Measurements from ENCODE around the gene MRS2.

The MRS2 gene

DNA sequence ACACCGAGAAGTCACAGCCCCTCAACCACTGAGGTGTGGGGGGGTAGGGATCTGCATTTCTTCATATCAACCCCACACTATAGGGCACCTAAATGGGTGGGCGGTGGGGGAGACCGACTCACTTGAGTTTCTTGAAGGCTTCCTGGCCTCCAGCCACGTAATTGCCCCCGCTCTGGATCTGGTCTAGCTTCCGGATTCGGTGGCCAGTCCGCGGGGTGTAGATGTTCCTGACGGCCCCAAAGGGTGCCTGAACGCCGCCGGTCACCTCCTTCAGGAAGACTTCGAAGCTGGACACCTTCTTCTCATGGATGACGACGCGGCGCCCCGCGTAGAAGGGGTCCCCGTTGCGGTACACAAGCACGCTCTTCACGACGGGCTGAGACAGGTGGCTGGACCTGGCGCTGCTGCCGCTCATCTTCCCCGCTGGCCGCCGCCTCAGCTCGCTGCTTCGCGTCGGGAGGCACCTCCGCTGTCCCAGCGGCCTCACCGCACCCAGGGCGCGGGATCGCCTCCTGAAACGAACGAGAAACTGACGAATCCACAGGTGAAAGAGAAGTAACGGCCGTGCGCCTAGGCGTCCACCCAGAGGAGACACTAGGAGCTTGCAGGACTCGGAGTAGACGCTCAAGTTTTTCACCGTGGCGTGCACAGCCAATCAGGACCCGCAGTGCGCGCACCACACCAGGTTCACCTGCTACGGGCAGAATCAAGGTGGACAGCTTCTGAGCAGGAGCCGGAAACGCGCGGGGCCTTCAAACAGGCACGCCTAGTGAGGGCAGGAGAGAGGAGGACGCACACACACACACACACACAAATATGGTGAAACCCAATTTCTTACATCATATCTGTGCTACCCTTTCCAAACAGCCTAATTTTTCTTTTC, 45.2 kb upstream of the MRS2 start, which contains the start of gene DCDC2:
DCDC2 (minus strand) TSS at position 724 of the 883 bp plus-strand sequence; CDS start at position 415, 309 bp downstream.
- Histone ChIP-seq H2AFZ (ENCODE audit: low read depth, low read length) (no peak within 1 kb of the TSS), H3K4me3 (ENCODE audit: insufficient read depth in 1 of 2, low read depth in 1 of 2, low read length in 2 of 2) (peak within 1 kb of the TSS in 1 of 2 experiments; percentile 67), H3K23ac (ENCODE audit: low read length in 2 of 2) (no peak within 1 kb of the TSS), H3K27me3 (ENCODE audit: control insufficient read depth in 1 of 2, insufficient read depth in 1 of 2, low read length in 2 of 2) (peaks cover 0 to 20% of the 10 kb centered on the region in 2 experiments), H3K4me1 (ENCODE audit: control insufficient read depth, insufficient read depth, low read depth, low read length) (peaks cover 1% of the 10 kb centered on the region), H3K36me3 (ENCODE audit: control insufficient read depth in 1 of 2, insufficient read depth in 2 of 2, low read depth in 1 of 2, low read length in 2 of 2) (peaks cover 0 to 8% of the 10 kb centered on the region in 2 experiments), H3K9ac (ENCODE audit: low read length) (no peak within 1 kb of the TSS), H2AK5ac (ENCODE audit: low read length, severe bottlenecking) (peak within 1 kb of the TSS; percentile 74), H2BK15ac (ENCODE audit: low read depth, poor library complexity, severe bottlenecking) (no peak within 1 kb of the TSS), H4K8ac (ENCODE audit: low read length) (no peak within 1 kb of the TSS), H3K4me2 (ENCODE audit: low read length, poor library complexity, severe bottlenecking) (no peak within 1 kb of the TSS), H3K14ac (ENCODE audit: low read length in 2 of 2) (no peak within 1 kb of the TSS), H2BK5ac (ENCODE audit: low read depth, low read length, poor library complexity, severe bottlenecking) (no peak within 1 kb of the TSS), H3K18ac (ENCODE audit: low read depth in 1 of 2, low read length in 2 of 2) (no peak within 1 kb of the TSS), H2BK120ac (ENCODE audit: low read depth, low read length) (no peak within 1 kb of the TSS), H3K27ac (ENCODE audit: low read length, poor library complexity, severe bottlenecking) (no peak within 1 kb of the TSS), H3K79me1 (replicated peaks; ENCODE audit: low read length, poor library complexity, severe bottlenecking) (peaks cover 2% of the 10 kb centered on the region), H2BK12ac (ENCODE audit: low read length in 2 of 2) (no peak within 1 kb of the TSS), H3K4ac (ENCODE audit: low read depth in 1 of 2, low read length in 2 of 2) (no peak within 1 kb of the TSS), H4K91ac (ENCODE audit: low read length) (no peak within 1 kb of the TSS), H3K9me3 (ENCODE audit: control insufficient read depth, low read length) (no peaks in the 10 kb centered on the region)
- WGBS: 95% methylated on average over 58 of the region's 61 CpGs
- no peak for DNase-seq

DNA sequence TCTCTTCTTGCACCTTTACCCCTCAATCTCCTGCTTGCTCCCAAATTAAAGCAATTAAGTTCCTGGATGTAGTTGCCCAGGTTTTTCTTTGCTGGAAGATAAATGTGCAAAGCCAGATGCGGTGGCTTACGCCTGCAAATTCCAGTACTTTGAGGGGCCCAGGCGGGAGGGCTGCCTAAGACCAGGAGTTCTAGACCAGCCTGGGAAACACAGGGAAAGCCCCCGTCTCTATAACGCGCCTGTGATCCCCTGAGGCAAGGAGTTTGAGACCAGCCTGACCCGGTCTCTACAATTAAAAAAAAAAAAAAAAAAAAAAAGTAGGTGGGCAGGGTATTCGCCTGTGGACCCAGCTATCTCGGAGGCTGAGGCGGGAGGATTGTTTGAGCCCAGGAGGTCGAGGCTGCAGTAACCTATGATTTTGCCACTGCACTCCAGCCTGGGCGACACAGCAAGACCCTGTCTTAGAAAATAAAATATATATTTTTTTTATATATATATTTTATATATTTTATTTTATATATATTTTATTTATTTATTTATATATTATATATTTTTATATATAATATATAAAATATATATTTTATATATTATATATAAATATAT, 44.4 kb upstream of the MRS2 start:
- Histone ChIP-seq H3K4me1 (ENCODE audit: control insufficient read depth, insufficient read depth, low read depth, low read length) (peaks cover 1% of the 10 kb centered on the region), H2AFZ (ENCODE audit: low read depth, low read length) (no peak overlapping the region), H3K9me3 (ENCODE audit: control insufficient read depth, low read length) (no peaks in the 10 kb centered on the region), H2BK5ac (ENCODE audit: low read depth, low read length, poor library complexity, severe bottlenecking) (no peak overlapping the region), H3K4ac (ENCODE audit: low read depth in 1 of 2, low read length in 2 of 2) (no peak overlapping the region), H3K27me3 (ENCODE audit: control insufficient read depth in 1 of 2, insufficient read depth in 1 of 2, low read length in 2 of 2) (peaks cover 0 to 20% of the 10 kb centered on the region in 2 experiments), H2AK5ac (ENCODE audit: low read length, severe bottlenecking) (peak overlapping the region; percentile 74), H2BK15ac (ENCODE audit: low read depth, poor library complexity, severe bottlenecking) (no peak overlapping the region), H4K91ac (ENCODE audit: low read length) (no peak overlapping the region), H3K18ac (ENCODE audit: low read depth in 1 of 2, low read length in 2 of 2) (no peak overlapping the region), H3K4me2 (ENCODE audit: low read length, poor library complexity, severe bottlenecking) (no peak overlapping the region), H3K23ac (ENCODE audit: low read length in 2 of 2) (no peak overlapping the region), H3K27ac (ENCODE audit: low read length, poor library complexity, severe bottlenecking) (no peak overlapping the region), H3K36me3 (ENCODE audit: control insufficient read depth in 1 of 2, insufficient read depth in 2 of 2, low read depth in 1 of 2, low read length in 2 of 2) (peaks cover 0 to 8% of the 10 kb centered on the region in 2 experiments), H4K8ac (ENCODE audit: low read length) (no peak overlapping the region), H3K9ac (ENCODE audit: low read length) (no peak overlapping the region), H3K4me3 (ENCODE audit: insufficient read depth in 1 of 2, low read depth in 1 of 2, low read length in 2 of 2) (peak overlapping the region in 1 of 2 experiments; percentile 67), H3K14ac (ENCODE audit: low read length in 2 of 2) (no peak overlapping the region), H2BK120ac (ENCODE audit: low read depth, low read length) (no peak overlapping the region), H2BK12ac (ENCODE audit: low read length in 2 of 2) (no peak overlapping the region), H3K79me1 (replicated peaks; ENCODE audit: low read length, poor library complexity, severe bottlenecking) (peaks cover 2% of the 10 kb centered on the region)
- 98% methylated on average over 7 of the region's 12 CpGs for WGBS
- DNase-seq: no peak

DNA sequence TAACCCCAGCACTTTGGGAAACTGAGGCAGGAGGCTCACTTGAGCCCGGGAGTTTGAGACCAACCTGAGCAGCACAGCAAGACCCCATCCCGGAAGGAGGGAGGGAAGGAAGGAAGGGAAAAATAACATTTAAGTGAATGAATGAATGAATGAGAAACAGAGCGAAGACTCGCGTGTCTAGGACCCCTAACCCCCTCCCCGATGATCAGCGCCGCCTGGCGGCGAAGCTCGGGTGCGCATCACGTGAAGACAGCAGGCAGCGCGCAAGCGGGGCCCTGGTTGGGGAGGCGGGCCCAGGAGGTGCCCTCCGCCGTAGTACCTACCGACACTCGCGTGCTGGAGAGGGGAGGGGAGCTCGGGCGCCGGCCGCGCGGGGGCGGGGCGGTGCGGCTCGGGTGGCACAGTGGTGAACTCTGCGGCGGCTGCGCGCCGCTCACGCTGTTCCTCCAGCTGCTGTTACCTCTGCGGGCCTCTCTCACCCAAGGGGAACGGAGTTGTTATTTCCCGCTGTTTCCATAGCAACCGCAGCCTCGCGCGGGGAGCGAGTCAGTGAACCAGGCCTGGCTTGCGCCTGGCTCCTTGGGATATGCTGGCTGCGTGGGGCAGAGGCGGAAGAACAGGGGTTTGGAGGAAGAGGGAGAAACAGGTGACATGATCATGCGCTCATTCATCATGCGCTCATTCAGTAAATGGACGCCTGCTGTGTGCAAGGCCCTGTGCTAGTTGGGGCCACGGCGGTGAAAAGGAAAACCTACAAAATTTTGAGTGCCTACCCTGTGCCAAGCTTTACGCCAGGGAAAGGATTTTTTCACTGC, 42.9 kb upstream of the MRS2 start:
- peak overlapping the region; percentile 45 for H2BK5ac ChIP-seq (ENCODE audit: low read depth, low read length, poor library complexity, severe bottlenecking)
- H3K18ac ChIP-seq (ENCODE audit: low read depth in 1 of 2, low read length in 2 of 2): peak overlapping the region in 1 of 2 experiments; percentile 21
- peak overlapping the region; percentile 93 for H2AK5ac ChIP-seq (ENCODE audit: low read length, severe bottlenecking)
- H3K9me3 ChIP-seq (ENCODE audit: control insufficient read depth, low read length): no peaks in the 10 kb centered on the region
- peaks cover 0 to 20% of the 10 kb centered on the region in 2 experiments for H3K27me3 ChIP-seq (ENCODE audit: control insufficient read depth in 1 of 2, insufficient read depth in 1 of 2, low read length in 2 of 2)
- no peak overlapping the region for H2BK120ac ChIP-seq (ENCODE audit: low read depth, low read length)
- peaks cover 0 to 8% of the 10 kb centered on the region in 2 experiments for H3K36me3 ChIP-seq (ENCODE audit: control insufficient read depth in 1 of 2, insufficient read depth in 2 of 2, low read depth in 1 of 2, low read length in 2 of 2)
- peak overlapping the region; percentile 82 for H3K9ac ChIP-seq (ENCODE audit: low read length)
- H3K4ac ChIP-seq (ENCODE audit: low read depth in 1 of 2, low read length in 2 of 2): no peak overlapping the region
- peak overlapping the region; percentile 94 for H3K27ac ChIP-seq (ENCODE audit: low read length, poor library complexity, severe bottlenecking)
- H2BK15ac ChIP-seq (ENCODE audit: low read depth, poor library complexity, severe bottlenecking): peak overlapping the region; percentile 41
- H2BK12ac ChIP-seq (ENCODE audit: low read length in 2 of 2): no peak overlapping the region
- H4K8ac ChIP-seq (ENCODE audit: low read length): no peak overlapping the region
- H3K4me3 ChIP-seq (ENCODE audit: insufficient read depth in 1 of 2, low read depth in 1 of 2, low read length in 2 of 2): peak overlapping the region in 1 of 2 experiments; percentile 73
- no peak overlapping the region for H4K91ac ChIP-seq (ENCODE audit: low read length)
- H3K14ac ChIP-seq (ENCODE audit: low read length in 2 of 2): no peak overlapping the region
- peaks cover 1% of the 10 kb centered on the region for H3K4me1 ChIP-seq (ENCODE audit: control insufficient read depth, insufficient read depth, low read depth, low read length)
- WGBS: 11% methylated on average over 54 of the region's 55 CpGs
- DNase-seq: peak; percentile 91
- peak overlapping the region; percentile 85 for H2AFZ ChIP-seq (ENCODE audit: low read depth, low read length)
- peak overlapping the region; percentile 45 for H3K4me2 ChIP-seq (ENCODE audit: low read length, poor library complexity, severe bottlenecking)
- H3K79me1 ChIP-seq (replicated peaks; ENCODE audit: low read length, poor library complexity, severe bottlenecking): peaks cover 2% of the 10 kb centered on the region
- no peak overlapping the region for H3K23ac ChIP-seq (ENCODE audit: low read length in 2 of 2)

Measured in mesenchymal stem cell (in vitro differentiated cells and primary cell).